ENCODE data around the gene SIK3. TPM values are rescaled to one million over a fixed set of nuclear protein-coding genes. Genes with fewer than 3 reads are reported as not detected.

The SIK3 gene
- total RNA-seq, 1 experiment from 2014 or later, result 17.4 TPM

DNA sequence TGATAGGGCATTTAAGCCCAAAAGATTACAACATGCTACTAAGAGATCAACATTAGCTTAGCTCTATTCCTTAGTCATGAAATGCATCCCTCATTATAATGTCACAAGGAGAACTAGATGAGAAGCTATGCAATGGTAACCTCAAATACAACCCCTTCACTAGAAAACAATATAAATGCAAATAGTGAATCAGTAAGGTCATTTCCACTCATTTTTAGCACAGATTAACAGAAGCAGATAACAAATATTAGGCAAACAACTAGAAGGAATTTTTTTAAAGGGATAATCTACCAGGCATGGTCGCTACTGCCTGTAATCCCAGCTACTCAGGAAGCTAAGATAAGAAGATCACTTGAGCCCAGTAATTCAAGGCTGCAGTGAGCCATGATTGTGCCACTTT is 28.2 kb downstream of the SIK3 start:
- CTCF ChIA-PET, result interaction anchor here (0.5 kb wide), 1 partner anchor 68 kb away, joined by 4 read pairs; no protein-coding TSS in a partner anchor
- H3K36me3 Mint-ChIP-seq (ENCODE audit: insufficient read depth, unreplicated experiment), result no peaks in the 10 kb centered on the region
- peaks cover 20% of the 10 kb centered on the region for H3K27me3 Mint-ChIP-seq (ENCODE audit: unreplicated experiment)
- DNase-seq, result no peak
- peaks cover 25% of the 10 kb centered on the region for H3K4me1 Mint-ChIP-seq (ENCODE audit: low read depth, unreplicated experiment)
- H3K4me3 Mint-ChIP-seq (ENCODE audit: low read depth, unreplicated experiment), result no peak overlapping the region
- TF ChIP-seq, protein P1, sequence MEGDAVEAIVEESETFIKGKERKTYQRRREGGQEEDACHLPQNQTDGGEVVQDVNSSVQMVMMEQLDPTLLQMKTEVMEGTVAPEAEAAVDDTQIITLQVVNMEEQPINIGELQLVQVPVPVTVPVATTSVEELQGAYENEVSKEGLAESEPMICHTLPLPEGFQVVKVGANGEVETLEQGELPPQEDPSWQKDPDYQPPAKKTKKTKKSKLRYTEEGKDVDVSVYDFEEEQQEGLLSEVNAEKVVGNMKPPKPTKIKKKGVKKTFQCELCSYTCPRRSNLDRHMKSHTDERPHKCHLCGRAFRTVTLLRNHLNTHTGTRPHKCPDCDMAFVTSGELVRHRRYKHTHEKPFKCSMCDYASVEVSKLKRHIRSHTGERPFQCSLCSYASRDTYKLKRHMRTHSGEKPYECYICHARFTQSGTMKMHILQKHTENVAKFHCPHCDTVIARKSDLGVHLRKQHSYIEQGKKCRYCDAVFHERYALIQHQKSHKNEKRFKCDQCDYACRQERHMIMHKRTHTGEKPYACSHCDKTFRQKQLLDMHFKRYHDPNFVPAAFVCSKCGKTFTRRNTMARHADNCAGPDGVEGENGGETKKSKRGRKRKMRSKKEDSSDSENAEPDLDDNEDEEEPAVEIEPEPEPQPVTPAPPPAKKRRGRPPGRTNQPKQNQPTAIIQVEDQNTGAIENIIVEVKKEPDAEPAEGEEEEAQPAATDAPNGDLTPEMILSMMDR (IDR thresholded peaks at IDR 0.05; ENCODE audit: unreplicated experiment), result no peak
- BruUV-seq (replicated peaks), result no TSS peak
- intact Hi-C loops (cut with micrococcal nuclease; ENCODE audit: unreplicated experiment), result loop anchor here (10.0 kb wide), 1 partner anchor 45 kb away; no protein-coding TSS in a partner anchor
- no peak overlapping the region for H3K27ac Mint-ChIP-seq (ENCODE audit: unreplicated experiment)
- H3K9me3 Mint-ChIP-seq (ENCODE audit: low read depth, unreplicated experiment), result no peaks in the 10 kb centered on the region

DNA sequence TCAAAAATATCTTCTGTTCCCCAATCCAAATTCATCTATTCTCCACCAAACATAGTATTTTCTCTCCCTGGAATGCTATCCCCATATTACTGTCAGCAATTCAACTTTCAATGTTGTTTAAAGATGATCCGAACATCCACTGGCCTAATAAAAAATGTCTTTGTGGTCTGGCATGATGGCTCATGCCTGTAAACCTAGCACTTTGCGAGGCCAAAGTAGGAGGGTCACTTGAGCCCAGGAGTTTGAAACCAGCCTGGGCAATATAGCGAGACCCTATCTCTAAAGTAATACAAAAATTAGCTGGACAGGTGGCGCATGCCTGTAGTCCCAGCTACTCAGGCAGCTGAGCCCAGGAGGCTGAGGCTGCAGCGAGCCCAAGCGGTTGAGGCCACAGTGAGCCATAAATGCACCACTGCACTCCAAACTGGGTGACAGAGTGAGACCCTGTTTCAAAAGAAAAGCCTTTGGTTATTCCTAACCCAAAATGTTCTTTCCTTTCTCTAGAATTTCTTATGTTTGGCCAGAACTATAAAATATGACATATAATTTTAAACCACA is 29.8 kb downstream of the SIK3 start:
- peaks cover 19% of the 10 kb centered on the region for H3K4me1 Mint-ChIP-seq (ENCODE audit: low read depth, unreplicated experiment)
- TF ChIP-seq, protein P1 (IDR thresholded peaks at IDR 0.05; ENCODE audit: unreplicated experiment), result no peak
- intact Hi-C loops (cut with micrococcal nuclease; ENCODE audit: unreplicated experiment), result no loop called here
- H3K36me3 Mint-ChIP-seq (ENCODE audit: insufficient read depth, unreplicated experiment), result no peaks in the 10 kb centered on the region
- no peaks in the 10 kb centered on the region for H3K9me3 Mint-ChIP-seq (ENCODE audit: low read depth, unreplicated experiment)
- CTCF ChIA-PET, result no interaction called here
- no TSS peak for BruUV-seq (replicated peaks)
- no peak overlapping the region for H3K4me3 Mint-ChIP-seq (ENCODE audit: low read depth, unreplicated experiment)
- H3K27ac Mint-ChIP-seq (ENCODE audit: unreplicated experiment), result no peak overlapping the region
- H3K27me3 Mint-ChIP-seq (ENCODE audit: unreplicated experiment), result peaks cover 20% of the 10 kb centered on the region
- no peak for DNase-seq

DNA sequence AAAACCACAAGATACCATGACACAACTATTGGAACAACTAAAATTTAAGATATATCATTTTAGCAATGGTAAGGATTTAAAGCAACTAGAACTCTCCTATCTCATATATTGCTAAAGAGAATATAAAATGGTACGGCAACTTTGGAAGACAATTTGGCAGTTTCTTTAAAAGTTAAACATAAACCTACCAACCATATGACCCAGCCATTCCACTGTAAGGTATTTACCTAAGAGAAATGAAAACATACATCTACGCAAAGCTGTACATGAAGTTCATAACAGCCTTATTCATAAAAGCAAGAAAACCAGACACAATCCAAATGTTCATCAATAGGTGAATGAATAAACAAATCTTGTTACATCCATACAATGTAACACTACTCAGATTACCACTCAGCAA is 31.3 kb downstream of the SIK3 start:
- Mint-ChIP-seq H3K27me3 (ENCODE audit: unreplicated experiment) (peaks cover 20% of the 10 kb centered on the region), H3K9me3 (ENCODE audit: low read depth, unreplicated experiment) (no peaks in the 10 kb centered on the region), H3K27ac (ENCODE audit: unreplicated experiment) (no peak overlapping the region), H3K36me3 (ENCODE audit: insufficient read depth, unreplicated experiment) (no peaks in the 10 kb centered on the region), H3K4me1 (ENCODE audit: low read depth, unreplicated experiment) (peaks cover 14% of the 10 kb centered on the region), H3K4me3 (ENCODE audit: low read depth, unreplicated experiment) (no peak overlapping the region)
- intact Hi-C loops (cut with micrococcal nuclease; ENCODE audit: unreplicated experiment), result no loop called here
- TF ChIP-seq, protein P1 (IDR thresholded peaks at IDR 0.05; ENCODE audit: unreplicated experiment), result no peak
- CTCF ChIA-PET, result no interaction called here
- no TSS peak for BruUV-seq (replicated peaks)
- DNase-seq, result no peak

DNA sequence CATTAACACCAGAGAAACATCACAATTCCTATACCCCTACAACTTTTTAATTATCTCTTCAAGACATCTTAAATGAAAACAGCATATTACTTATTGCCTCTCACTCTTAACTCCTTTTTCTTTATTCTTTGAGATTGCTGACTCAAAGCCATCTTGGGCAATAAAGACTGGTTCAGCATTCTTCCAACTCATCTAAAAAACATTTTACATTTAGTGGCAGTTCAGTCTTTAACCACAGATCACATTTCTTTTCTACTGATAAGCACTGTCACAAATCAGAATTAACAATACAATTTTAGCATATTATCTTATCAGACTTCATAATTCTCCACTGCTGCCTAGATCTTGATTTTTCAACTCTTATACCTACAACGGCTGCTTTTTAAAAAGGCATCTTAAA is 34.0 kb downstream of the SIK3 start:
- intact Hi-C loops (cut with micrococcal nuclease; ENCODE audit: unreplicated experiment), result no loop called here
- Mint-ChIP-seq H3K4me3 (ENCODE audit: low read depth, unreplicated experiment) (no peak overlapping the region), H3K27ac (ENCODE audit: unreplicated experiment) (no peak overlapping the region), H3K9me3 (ENCODE audit: low read depth, unreplicated experiment) (no peaks in the 10 kb centered on the region), H3K36me3 (ENCODE audit: insufficient read depth, unreplicated experiment) (no peaks in the 10 kb centered on the region), H3K4me1 (ENCODE audit: low read depth, unreplicated experiment) (no peaks in the 10 kb centered on the region), H3K27me3 (ENCODE audit: unreplicated experiment) (peaks cover 12% of the 10 kb centered on the region)
- BruUV-seq (replicated peaks), result no TSS peak
- CTCF ChIA-PET, result no interaction called here
- TF ChIP-seq, protein P1 (IDR thresholded peaks at IDR 0.05; ENCODE audit: unreplicated experiment), result no peak
- DNase-seq, result no peak
